Activated CD8-positive, alpha-beta T cell treated with anti-CD3 and anti-CD28 coated beads for 36 hours (primary cell): Measurements from ENCODE around the gene KIN. TPM values are rescaled to one million over a fixed set of nuclear protein-coding genes. Genes with fewer than 3 reads are reported as not detected.
A peak's percentile ranks its signal among the peaks of the same experiment; 100 is the strongest.

Source experiments
- ATAC-seq: fragments of 200-7000 bp; cut with Tn5 transposase; one replicate; pipeline ENCODE4 v1.10.0; 2021; ENCODE audit warnings: mild to moderate bottlenecking, moderate library complexity
- CTCF ChIA-PET: fragments of 350-600 bp; sonication (Branson Sonifier 250); formaldehyde crosslinking; loops from one replicate; lab custom pipeline; 2021; ENCODE audit warnings: antibody characterized with exemption; lab: Charles Lee
- POLR2A ChIA-PET: fragments of 350-600 bp; sonication (Branson Sonifier 250); formaldehyde crosslinking; loops from one replicate; lab custom pipeline; 2021; ENCODE audit warnings: antibody characterized with exemption; lab: Charles Lee
- DNase-seq: peaks from one replicate; pipeline ENCODE4 v3.0.0-alpha.2; 2020
- H3K27ac Mint-ChIP-seq: one replicate; pipeline ENCODE4 v1.8.0; 2021; ENCODE audit warnings: mild to moderate bottlenecking, mixed read lengths
- H3K27me3 Mint-ChIP-seq: one replicate; pipeline ENCODE4 v1.8.0; 2021; ENCODE audit warnings: mixed read lengths
- H3K36me3 Mint-ChIP-seq: one replicate; pipeline ENCODE4 v1.8.0; 2021; ENCODE audit warnings: low read depth, mixed read lengths
- H3K4me1 Mint-ChIP-seq: one replicate; pipeline ENCODE4 v1.8.0; 2021; ENCODE audit warnings: low read depth, mixed read lengths
- H3K4me3 Mint-ChIP-seq: one replicate; pipeline ENCODE4 v1.8.0; 2021; ENCODE audit warnings: mild to moderate bottlenecking, moderate library complexity, mixed read lengths
- H3K9me3 Mint-ChIP-seq: one replicate; pipeline ENCODE4 v1.8.0; 2021; ENCODE audit warnings: mixed read lengths
- intact Hi-C: fragments of 100-400 bp; cut with micrococcal nuclease; formaldehyde crosslinking; loops from one replicate; pipeline ENCODE4 v1.10.0; 2022
- total RNA-seq, 2 experiments: library from RNA; stranded (reverse); gene quantifications; one replicate each; pipeline ENCODE4 v1.2.3, GENCODE V29; 2021
- TF ChIP-seq, protein P1 (sequence below): fragments of 200-600 bp; IDR thresholded peaks from one replicate; pipeline ENCODE4 v1.8.0; 2022; ENCODE audit warnings: antibody characterized with exemption, mild to moderate bottlenecking

The KIN gene
- total RNA-seq, 2 experiments from 2014 or later, result 10.7 to 12.6 TPM

DNA sequence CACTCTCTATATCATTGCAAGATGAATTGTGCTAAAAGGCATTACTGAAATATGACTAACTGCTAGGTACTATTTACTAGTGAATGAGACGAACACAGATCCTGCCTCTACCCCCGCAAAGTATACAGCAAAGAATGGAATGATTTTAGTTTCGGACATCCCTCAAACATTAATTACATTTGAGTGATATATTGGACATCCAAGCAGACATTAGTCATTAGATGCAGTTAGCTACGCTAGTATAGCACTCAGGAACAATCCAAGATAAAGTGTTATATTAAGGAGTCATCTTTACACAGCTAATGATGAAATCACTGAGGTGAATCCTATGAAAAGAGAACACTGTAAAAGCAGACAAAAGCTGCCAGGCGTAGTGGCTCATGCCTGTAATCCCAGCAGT is 23.2 kb upstream of the KIN start:
- Mint-ChIP-seq H3K36me3 (peaks cover 8% of the 10 kb centered on the region), H3K27ac (no peak overlapping the region), H3K9me3 (no peaks in the 10 kb centered on the region), H3K27me3 (no peaks in the 10 kb centered on the region), H3K4me3 (no peak overlapping the region), H3K4me1 (no peaks in the 10 kb centered on the region)
- no peak for ATAC-seq
- ChIA-PET CTCF (interaction anchor here (1.1 kb wide), 1 partner anchor 53 kb away, joined by 3 read pairs; no protein-coding TSS in a partner anchor), POLR2A (no interaction called here)
- intact Hi-C loops, result no loop called here
- no peak for DNase-seq
- TF ChIP-seq, protein P1, sequence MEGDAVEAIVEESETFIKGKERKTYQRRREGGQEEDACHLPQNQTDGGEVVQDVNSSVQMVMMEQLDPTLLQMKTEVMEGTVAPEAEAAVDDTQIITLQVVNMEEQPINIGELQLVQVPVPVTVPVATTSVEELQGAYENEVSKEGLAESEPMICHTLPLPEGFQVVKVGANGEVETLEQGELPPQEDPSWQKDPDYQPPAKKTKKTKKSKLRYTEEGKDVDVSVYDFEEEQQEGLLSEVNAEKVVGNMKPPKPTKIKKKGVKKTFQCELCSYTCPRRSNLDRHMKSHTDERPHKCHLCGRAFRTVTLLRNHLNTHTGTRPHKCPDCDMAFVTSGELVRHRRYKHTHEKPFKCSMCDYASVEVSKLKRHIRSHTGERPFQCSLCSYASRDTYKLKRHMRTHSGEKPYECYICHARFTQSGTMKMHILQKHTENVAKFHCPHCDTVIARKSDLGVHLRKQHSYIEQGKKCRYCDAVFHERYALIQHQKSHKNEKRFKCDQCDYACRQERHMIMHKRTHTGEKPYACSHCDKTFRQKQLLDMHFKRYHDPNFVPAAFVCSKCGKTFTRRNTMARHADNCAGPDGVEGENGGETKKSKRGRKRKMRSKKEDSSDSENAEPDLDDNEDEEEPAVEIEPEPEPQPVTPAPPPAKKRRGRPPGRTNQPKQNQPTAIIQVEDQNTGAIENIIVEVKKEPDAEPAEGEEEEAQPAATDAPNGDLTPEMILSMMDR, result no peak

DNA sequence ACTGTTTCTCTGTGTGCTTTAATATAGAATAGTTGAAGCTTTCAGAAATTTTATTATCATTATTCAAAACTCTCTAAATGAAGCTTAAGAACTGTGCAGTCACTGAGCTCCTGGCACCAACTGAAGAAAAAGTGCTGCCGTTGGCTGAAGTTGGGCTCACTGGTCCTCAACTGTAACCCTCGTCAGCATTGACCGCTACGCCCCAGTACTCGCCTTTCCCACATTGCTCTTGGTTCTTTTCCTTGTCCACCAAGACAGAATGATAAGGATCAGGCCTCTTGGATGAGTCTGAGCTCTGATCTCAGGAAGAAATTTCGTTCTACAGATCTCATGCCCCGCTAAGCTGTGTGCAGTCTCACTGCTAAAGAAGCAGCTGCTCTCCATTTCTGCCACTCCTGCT is 22.6 kb upstream of the KIN start:
- Mint-ChIP-seq H3K27ac (no peak overlapping the region), H3K27me3 (no peaks in the 10 kb centered on the region), H3K4me1 (no peaks in the 10 kb centered on the region), H3K4me3 (no peak overlapping the region), H3K36me3 (peaks cover 8% of the 10 kb centered on the region), H3K9me3 (no peaks in the 10 kb centered on the region)
- ATAC-seq (no peak), DNase-seq (no peak)
- POLR2A ChIA-PET, result interaction anchor here (2.6 kb wide), 1 partner anchor 8 kb away, joined by 12 read pairs; the partner anchor contains the start of gene TAF3
- CTCF ChIA-PET, result interaction anchor here (1.1 kb wide), 1 partner anchor 52 kb away, joined by 3 read pairs; no protein-coding TSS in a partner anchor
- intact Hi-C loops, result no loop called here
- TF ChIP-seq, protein P1, result no peak

DNA sequence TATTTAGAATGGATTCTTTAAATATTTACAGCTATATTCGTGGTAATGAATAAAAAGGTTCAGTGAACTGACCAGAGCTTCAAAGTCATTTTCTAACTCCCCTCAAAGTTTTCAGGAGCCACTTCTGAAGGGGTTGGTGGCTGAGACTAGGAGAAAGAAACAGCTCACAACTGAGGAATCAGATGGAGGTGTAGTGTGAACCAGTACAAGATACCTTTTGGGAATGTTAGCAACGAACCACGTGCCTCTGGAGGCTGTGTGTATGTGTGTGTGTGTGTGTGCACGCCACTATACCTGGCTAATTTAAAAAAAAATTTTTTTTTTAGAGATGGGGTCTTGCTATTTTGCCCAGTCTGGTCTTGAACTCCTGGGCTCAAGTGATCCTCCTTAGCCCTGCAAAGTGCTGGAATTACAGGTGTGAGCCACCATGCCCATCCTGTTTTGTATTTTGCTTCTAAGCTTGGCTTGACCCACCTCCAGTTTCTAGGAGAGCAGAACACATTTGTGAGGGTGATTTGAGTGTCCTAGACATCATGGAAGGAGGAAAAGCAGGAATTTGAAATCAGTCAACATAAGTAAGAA is 21.0 kb upstream of the KIN start:
- H3K27me3 Mint-ChIP-seq, result no peaks in the 10 kb centered on the region
- no peaks in the 10 kb centered on the region for H3K4me1 Mint-ChIP-seq
- H3K27ac Mint-ChIP-seq, result no peak overlapping the region
- DNase-seq (no peak), ATAC-seq (no peak)
- H3K36me3 Mint-ChIP-seq, result peaks cover 19% of the 10 kb centered on the region
- CTCF ChIA-PET, result interaction anchor here (1.2 to 2.9 kb wide), 3 partner anchors 9 to 283 kb away, joined by 3 to 7 read pairs (median 4); no protein-coding TSS in a partner anchor
- intact Hi-C loops, result no loop called here
- TF ChIP-seq, protein P1, result no peak
- H3K9me3 Mint-ChIP-seq, result no peaks in the 10 kb centered on the region
- no peak overlapping the region for H3K4me3 Mint-ChIP-seq
- POLR2A ChIA-PET, result interaction anchor here (1.0 to 2.6 kb wide), 3 partner anchors 8 to 21 kb away, joined by 3 to 12 read pairs (median 3); partner anchors contain the start of genes ATP5F1C, KIN and TAF3

DNA sequence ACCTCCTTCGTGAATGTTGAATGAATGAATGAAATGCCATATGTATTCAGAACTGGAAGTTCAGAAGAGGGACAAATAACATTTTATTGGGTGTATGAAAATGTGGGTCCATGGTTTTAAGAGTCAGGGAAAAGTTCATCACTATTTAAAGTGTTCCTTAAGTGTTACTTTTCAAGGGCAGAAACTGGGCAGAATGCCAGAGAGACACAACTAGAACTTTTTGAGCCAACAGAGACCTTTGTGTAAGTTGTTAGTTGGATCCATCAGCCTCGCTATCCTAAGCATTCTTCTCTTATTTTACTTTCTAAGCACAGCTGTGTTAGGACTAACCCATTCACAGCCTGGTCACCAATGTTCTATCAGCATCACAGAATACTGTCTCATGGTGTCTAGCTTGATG is 16.9 kb upstream of the KIN start:
- ChIA-PET CTCF (no interaction called here), POLR2A (interaction anchor here (1.2 to 3.1 kb wide), 3 partner anchors 13 to 17 kb away, joined by 3 to 7 read pairs (median 3); partner anchors contain the start of genes ATP5F1C, KIN and TAF3)
- TF ChIP-seq, protein P1, result no peak
- no peak for ATAC-seq
- DNase-seq, result no peak
- no peaks in the 10 kb centered on the region for H3K27me3 Mint-ChIP-seq
- no peaks in the 10 kb centered on the region for H3K9me3 Mint-ChIP-seq
- peaks cover 45% of the 10 kb centered on the region for H3K36me3 Mint-ChIP-seq
- H3K4me1 Mint-ChIP-seq, result no peaks in the 10 kb centered on the region
- no peak overlapping the region for H3K4me3 Mint-ChIP-seq
- intact Hi-C loops, result no loop called here
- H3K27ac Mint-ChIP-seq, result peak overlapping the region; percentile 13

DNA sequence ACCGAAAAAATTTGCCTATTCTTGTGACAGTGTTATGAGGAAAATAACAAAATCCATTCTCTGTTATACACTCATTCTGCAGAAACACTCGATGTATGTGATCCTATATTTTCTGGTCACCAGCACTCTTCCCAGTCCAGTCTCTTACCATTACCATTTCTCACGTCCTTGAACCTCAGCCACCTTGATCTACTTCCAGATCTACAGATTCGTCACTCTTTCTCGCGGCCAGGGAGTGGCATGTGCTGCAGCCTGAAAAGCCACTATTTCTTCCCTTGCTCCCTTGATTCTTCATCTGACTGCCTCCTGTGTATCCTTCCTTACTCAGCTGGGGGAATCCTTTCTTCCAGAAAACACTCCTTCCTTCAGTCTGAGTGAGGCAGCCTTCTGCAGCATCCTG is 16.4 kb upstream of the KIN start:
- ChIA-PET CTCF (no interaction called here), POLR2A (interaction anchor here (0.6 to 1.5 kb wide), 3 partner anchors 12 to 18 kb away, joined by 3 read pairs; partner anchors contain the start of genes ATP5F1C and KIN)
- ATAC-seq (no peak), DNase-seq (no peak)
- intact Hi-C loops, result no loop called here
- H3K4me1 Mint-ChIP-seq, result no peaks in the 10 kb centered on the region
- no peaks in the 10 kb centered on the region for H3K9me3 Mint-ChIP-seq
- peak overlapping the region; percentile 3 for H3K27ac Mint-ChIP-seq
- H3K27me3 Mint-ChIP-seq, result no peaks in the 10 kb centered on the region
- TF ChIP-seq, protein P1, result no peak
- H3K4me3 Mint-ChIP-seq, result no peak overlapping the region
- peaks cover 50% of the 10 kb centered on the region for H3K36me3 Mint-ChIP-seq
